ENCODE data around the gene SMAP2.

Gene SMAP2

GRCh38 chr1:40450495-40451237 lies 77.1 kb downstream of the SMAP2 start:
- no peaks in the 10 kb centered on the region for H3K27me3 ChIP-seq (replicated peaks; ENCODE audit: insufficient read depth, low read length)
- H3K79me2 ChIP-seq (ENCODE audit: low read length), result no peaks in the 10 kb centered on the region
- no peaks in the 10 kb centered on the region for H3K9me3 ChIP-seq (replicated peaks; ENCODE audit: insufficient read depth, low read length)
- no peaks in the 10 kb centered on the region for H3K9me2 ChIP-seq (replicated peaks; ENCODE audit: insufficient read depth, low read length)
- 0 out of 2 replicates have a peak, but pooled peaks cover 2% of the 10 kb centered on the region for H3F3A ChIP-seq (ENCODE audit: insufficient read depth, low read length)
- peaks cover 5% of the 10 kb centered on the region; the same call in 1 of the 2 replicates for H3K4me1 ChIP-seq (ENCODE audit: low read length)
- TF ChIP-seq CTCF (IDR thresholded peaks at IDR 0.05; ENCODE audit: low read length), result no peak
- no peak for TF ChIP-seq EZH2phosphoT487 (IDR thresholded peaks at IDR 0.05; ENCODE audit: low read length)
- no peak for TF ChIP-seq EZH2 (optimal IDR thresholded peaks at IDR 0.05; ENCODE audit: low read depth, low read length)
- no peak overlapping the region for H3K27ac ChIP-seq (ENCODE audit: low read length)
- peak overlapping the region; percentile 79 for H3K4me2 ChIP-seq (ENCODE audit: low read depth, low read length)
- DNase-seq, result no peak
- no peak overlapping the region; the same call in 1 of the 2 replicates for H3K9ac ChIP-seq (ENCODE audit: low read length)
- H2AFZ ChIP-seq (ENCODE audit: low read length), result peak overlapping the region; percentile 92
- H3K36me3 ChIP-seq (replicated peaks; ENCODE audit: insufficient read depth, low read length), result no peaks in the 10 kb centered on the region
- H4K20me1 ChIP-seq (ENCODE audit: insufficient read depth, low read length), result no peaks in the 10 kb centered on the region
- H3K4me3 ChIP-seq (ENCODE audit: low read length), result peak overlapping the region; percentile 71

DNA sequence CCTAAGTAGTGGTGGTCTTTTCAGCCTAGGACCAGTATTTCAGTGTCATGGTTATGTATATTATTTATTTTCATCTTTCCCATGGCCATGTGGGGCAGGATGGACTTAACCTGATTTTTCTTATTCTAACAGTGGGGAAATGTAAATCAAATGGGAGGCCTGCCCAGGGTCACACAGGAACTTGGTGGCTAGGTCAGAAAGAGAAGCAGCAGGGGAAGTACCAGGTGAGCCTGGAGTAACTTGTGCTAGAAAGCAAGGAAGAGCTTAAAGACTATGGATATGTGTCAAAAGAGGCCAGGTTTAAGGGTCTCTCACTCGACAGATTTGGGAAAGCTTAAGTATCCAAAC lies 77.7 kb downstream of the SMAP2 start:
- Histone ChIP-seq H3F3A (ENCODE audit: insufficient read depth, low read length) (0 out of 2 replicates have a peak, but pooled peaks cover 2% of the 10 kb centered on the region), H3K27me3 (replicated peaks; ENCODE audit: insufficient read depth, low read length) (no peaks in the 10 kb centered on the region), H3K27ac (ENCODE audit: low read length) (no peak overlapping the region), H3K4me1 (ENCODE audit: low read length) (peaks cover 5% of the 10 kb centered on the region; the same call in 1 of the 2 replicates), H3K9me2 (replicated peaks; ENCODE audit: insufficient read depth, low read length) (no peaks in the 10 kb centered on the region), H3K9me3 (replicated peaks; ENCODE audit: insufficient read depth, low read length) (no peaks in the 10 kb centered on the region), H3K9ac (ENCODE audit: low read length) (no peak overlapping the region), H3K36me3 (replicated peaks; ENCODE audit: insufficient read depth, low read length) (no peaks in the 10 kb centered on the region), H3K4me3 (ENCODE audit: low read length) (no peak overlapping the region), H4K20me1 (ENCODE audit: insufficient read depth, low read length) (no peaks in the 10 kb centered on the region), H3K79me2 (ENCODE audit: low read length) (no peaks in the 10 kb centered on the region), H2AFZ (ENCODE audit: low read length) (no peak overlapping the region), H3K4me2 (ENCODE audit: low read depth, low read length) (no peak overlapping the region)
- no peak for DNase-seq
- TF ChIP-seq EZH2 (optimal IDR thresholded peaks at IDR 0.05; ENCODE audit: low read depth, low read length) (no peak), CTCF (IDR thresholded peaks at IDR 0.05; ENCODE audit: low read length) (no peak), EZH2phosphoT487 (IDR thresholded peaks at IDR 0.05; ENCODE audit: low read length) (no peak)

DNA sequence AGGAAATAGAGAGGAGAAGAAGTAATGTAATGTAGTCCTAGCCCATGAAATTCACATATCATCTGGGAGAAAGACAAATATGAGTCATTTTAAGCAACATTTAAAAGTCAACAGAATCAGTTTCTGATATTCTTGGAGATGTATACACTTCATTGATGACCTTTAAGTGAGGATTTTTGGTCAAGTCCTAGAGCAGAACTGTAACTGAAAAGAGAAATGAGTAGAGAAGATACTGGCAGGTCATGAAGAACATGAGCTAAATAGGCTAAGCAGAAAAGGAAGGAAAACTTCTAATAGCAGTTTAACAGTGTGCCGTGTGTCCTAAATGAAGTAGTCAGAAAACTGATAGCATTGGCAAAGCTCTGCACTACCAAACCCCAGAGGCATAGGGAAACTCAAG lies 81.3 kb downstream of the SMAP2 start:
- Histone ChIP-seq H3K27me3 (replicated peaks; ENCODE audit: insufficient read depth, low read length) (no peaks in the 10 kb centered on the region), H4K20me1 (ENCODE audit: insufficient read depth, low read length) (no peaks in the 10 kb centered on the region), H3K36me3 (replicated peaks; ENCODE audit: insufficient read depth, low read length) (no peaks in the 10 kb centered on the region), H3K79me2 (ENCODE audit: low read length) (no peaks in the 10 kb centered on the region), H2AFZ (ENCODE audit: low read length) (no peak overlapping the region), H3F3A (ENCODE audit: insufficient read depth, low read length) (0 out of 2 replicates have a peak, but pooled peaks cover 2% of the 10 kb centered on the region), H3K4me2 (ENCODE audit: low read depth, low read length) (no peak overlapping the region), H3K9me2 (replicated peaks; ENCODE audit: insufficient read depth, low read length) (no peaks in the 10 kb centered on the region), H3K4me3 (ENCODE audit: low read length) (no peak overlapping the region), H3K27ac (ENCODE audit: low read length) (no peak overlapping the region), H3K4me1 (ENCODE audit: low read length) (no peaks in the 10 kb centered on the region), H3K9me3 (replicated peaks; ENCODE audit: insufficient read depth, low read length) (no peaks in the 10 kb centered on the region), H3K9ac (ENCODE audit: low read length) (no peak overlapping the region)
- DNase-seq, result no peak
- TF ChIP-seq EZH2phosphoT487 (IDR thresholded peaks at IDR 0.05; ENCODE audit: low read length) (no peak), CTCF (IDR thresholded peaks at IDR 0.05; ENCODE audit: low read length) (no peak), EZH2 (optimal IDR thresholded peaks at IDR 0.05; ENCODE audit: low read depth, low read length) (no peak)

Measured in MM.1S (cell line).